ENCODE results near the gene CELSR1. TPM values are rescaled to one million over a fixed set of nuclear protein-coding genes. Genes with fewer than 3 reads are reported as not detected.

CELSR1 gene
- total and polyA plus RNA-seq, 2 donors from 2014 or later, result 15.7 to 49.9 TPM

DNA sequence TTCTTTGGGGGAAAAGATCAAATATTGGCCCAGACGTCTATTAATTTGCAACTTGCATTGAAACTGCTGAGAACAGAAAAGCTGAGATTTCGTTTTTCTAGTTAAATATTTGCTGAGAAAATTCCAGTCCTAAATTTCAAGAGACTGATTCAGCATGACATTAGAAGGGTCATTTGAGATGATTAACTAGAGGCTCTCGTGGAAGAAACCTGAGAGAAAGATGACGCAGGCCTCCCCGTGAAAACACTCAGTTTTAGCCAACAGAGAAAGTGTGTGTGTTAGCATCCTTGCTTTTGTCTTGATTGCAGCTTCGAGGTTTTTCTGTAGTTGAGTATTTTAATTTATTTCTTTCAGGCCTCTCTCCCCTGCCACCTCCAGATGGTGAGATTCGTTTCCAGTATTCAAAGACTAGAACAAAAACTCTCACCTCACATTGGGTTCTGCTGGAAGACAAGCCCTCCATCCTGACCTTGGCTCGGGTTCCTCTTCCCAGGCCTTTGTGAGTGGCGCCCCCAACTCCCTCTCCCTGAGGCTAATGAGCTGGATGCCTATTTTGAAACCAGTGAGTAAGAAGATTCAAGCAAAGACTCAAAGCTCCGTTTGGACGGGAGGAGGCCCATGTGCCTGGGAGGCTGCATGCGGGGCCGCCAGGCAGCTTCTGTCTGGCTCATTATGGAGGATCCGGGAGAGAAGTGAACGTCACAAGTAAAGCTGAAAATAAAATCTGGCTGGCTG lies 52.4 kb downstream of the CELSR1 start:
- Histone ChIP-seq H3K27ac (ENCODE audit: low read depth in 2 of 2, low read length in 2 of 2) (peak overlapping the region; percentile 83 to 87), H3K9me3 (ENCODE audit: control insufficient read depth in 2 of 3, insufficient read depth in 1 of 3, low read length in 3 of 3) (peaks cover 0 to 7% (median 3%) of the 10 kb centered on the region in 3 donors), H3K36me3 (ENCODE audit: control insufficient read depth in 2 of 3, insufficient read depth in 3 of 3, low read length in 3 of 3) (no peaks in the 10 kb centered on the region), H3K9ac (ENCODE audit: low read length in 3 of 3) (no peak overlapping the region), H3K4me3 (ENCODE audit: low read length in 3 of 3) (peak overlapping the region in 1 of 3 donors; percentile 18), H3K4me1 (ENCODE audit: control insufficient read depth in 2 of 3, insufficient read depth in 2 of 3, low read depth in 1 of 3, low read length in 3 of 3) (peaks cover 0 to 22% (median 15%) of the 10 kb centered on the region in 3 donors), H3K27me3 (ENCODE audit: control insufficient read depth, insufficient read depth, low read length) (no peaks in the 10 kb centered on the region)
- FAIRE-seq (peak; percentile 67), DNase-seq (peak in 3 of 5 donors; percentile 41 to 74 (median 72))
- TF ChIP-seq, protein P1, sequence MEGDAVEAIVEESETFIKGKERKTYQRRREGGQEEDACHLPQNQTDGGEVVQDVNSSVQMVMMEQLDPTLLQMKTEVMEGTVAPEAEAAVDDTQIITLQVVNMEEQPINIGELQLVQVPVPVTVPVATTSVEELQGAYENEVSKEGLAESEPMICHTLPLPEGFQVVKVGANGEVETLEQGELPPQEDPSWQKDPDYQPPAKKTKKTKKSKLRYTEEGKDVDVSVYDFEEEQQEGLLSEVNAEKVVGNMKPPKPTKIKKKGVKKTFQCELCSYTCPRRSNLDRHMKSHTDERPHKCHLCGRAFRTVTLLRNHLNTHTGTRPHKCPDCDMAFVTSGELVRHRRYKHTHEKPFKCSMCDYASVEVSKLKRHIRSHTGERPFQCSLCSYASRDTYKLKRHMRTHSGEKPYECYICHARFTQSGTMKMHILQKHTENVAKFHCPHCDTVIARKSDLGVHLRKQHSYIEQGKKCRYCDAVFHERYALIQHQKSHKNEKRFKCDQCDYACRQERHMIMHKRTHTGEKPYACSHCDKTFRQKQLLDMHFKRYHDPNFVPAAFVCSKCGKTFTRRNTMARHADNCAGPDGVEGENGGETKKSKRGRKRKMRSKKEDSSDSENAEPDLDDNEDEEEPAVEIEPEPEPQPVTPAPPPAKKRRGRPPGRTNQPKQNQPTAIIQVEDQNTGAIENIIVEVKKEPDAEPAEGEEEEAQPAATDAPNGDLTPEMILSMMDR (IDR thresholded peaks at IDR 0.05; ENCODE audit: borderline replicate concordance, extremely low read depth, insufficient read depth), result no peak
- intact Hi-C loops (cut with DNase I), result no loop called here

DNA sequence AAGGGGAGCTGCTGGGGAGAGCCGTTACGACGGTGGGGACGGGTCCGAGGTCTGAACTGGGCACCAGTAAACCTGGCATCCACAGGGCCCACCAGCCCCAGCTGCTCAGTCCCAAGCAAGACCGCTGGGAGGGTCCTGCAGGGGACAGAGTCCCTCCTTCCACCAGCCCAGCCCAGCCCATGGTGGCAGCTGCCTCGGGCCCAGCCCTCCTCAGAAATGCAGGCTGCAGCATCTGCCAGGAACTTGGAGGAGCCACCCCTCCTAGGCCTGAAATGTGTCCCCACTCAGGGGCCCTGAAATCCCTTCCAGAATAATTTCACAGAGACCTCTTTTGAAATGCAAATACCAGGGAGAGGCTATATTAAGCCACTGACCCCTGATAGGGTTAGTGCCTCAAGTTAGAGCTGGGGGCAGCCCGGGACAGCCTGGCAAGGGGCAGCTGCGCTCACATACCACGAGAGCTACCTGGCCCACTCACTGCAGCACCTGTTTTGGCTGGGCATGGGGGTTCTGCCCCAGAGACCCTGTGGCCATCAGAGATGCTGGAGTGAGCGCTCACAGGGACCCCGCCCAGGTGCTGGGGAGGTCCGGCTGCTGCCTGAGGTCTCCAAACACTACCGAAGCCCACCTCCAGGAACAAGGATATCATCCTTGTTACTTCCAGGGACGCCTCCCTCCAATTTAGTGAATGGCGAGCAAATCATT lies 53.1 kb downstream of the CELSR1 start:
- TF ChIP-seq, protein P1 (IDR thresholded peaks at IDR 0.05; ENCODE audit: borderline replicate concordance, extremely low read depth, insufficient read depth), result no peak
- Histone ChIP-seq H3K36me3 (ENCODE audit: control insufficient read depth in 2 of 3, insufficient read depth in 3 of 3, low read length in 3 of 3) (no peaks in the 10 kb centered on the region), H3K9me3 (ENCODE audit: control insufficient read depth in 2 of 3, insufficient read depth in 1 of 3, low read length in 3 of 3) (peaks cover 0 to 7% (median 3%) of the 10 kb centered on the region in 3 donors), H3K27me3 (ENCODE audit: control insufficient read depth, insufficient read depth, low read length) (no peaks in the 10 kb centered on the region), H3K9ac (ENCODE audit: low read length in 3 of 3) (peak overlapping the region in 1 of 3 donors; percentile 20), H3K4me1 (ENCODE audit: control insufficient read depth in 2 of 3, insufficient read depth in 2 of 3, low read depth in 1 of 3, low read length in 3 of 3) (peaks cover 0 to 22% (median 15%) of the 10 kb centered on the region in 3 donors), H3K4me3 (ENCODE audit: low read length in 3 of 3) (peak overlapping the region in 1 of 3 donors; percentile 18), H3K27ac (ENCODE audit: low read depth in 2 of 2, low read length in 2 of 2) (peak overlapping the region; percentile 83 to 87)
- intact Hi-C loops (cut with DNase I), result no loop called here
- DNase-seq, result peak in 2 of 5 donors; percentile 33 to 72
- no peak for FAIRE-seq

DNA sequence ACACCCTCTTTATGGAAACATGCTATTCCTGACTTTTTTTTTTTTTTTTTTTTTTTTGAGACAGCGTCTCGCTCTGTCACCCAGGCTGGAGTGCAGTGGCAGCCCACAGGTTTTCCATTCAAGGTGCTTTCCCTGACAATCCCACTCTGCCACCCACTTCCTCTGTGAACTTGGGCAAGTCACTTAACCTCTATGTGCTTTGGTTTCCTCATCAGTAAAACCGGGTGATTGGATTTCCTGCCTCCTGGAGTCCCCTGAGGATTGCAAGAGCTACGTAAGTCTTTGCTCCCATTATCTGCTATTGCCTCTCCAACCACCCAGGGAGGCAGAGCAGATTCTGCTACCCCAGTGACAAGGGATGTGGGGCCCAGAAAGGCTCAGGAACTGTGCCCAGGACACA lies 54.1 kb downstream of the CELSR1 start:
- Histone ChIP-seq H3K4me1 (ENCODE audit: control insufficient read depth in 2 of 3, insufficient read depth in 2 of 3, low read depth in 1 of 3, low read length in 3 of 3) (peaks cover 0 to 27% (median 18%) of the 10 kb centered on the region in 3 donors), H3K9ac (ENCODE audit: low read length in 3 of 3) (no peak overlapping the region), H3K36me3 (ENCODE audit: control insufficient read depth in 2 of 3, insufficient read depth in 3 of 3, low read length in 3 of 3) (no peaks in the 10 kb centered on the region), H3K27ac (ENCODE audit: low read depth in 2 of 2, low read length in 2 of 2) (peak overlapping the region in 1 of 2 donors; percentile 87), H3K27me3 (ENCODE audit: control insufficient read depth, insufficient read depth, low read length) (no peaks in the 10 kb centered on the region), H3K9me3 (ENCODE audit: control insufficient read depth in 2 of 3, insufficient read depth in 1 of 3, low read length in 3 of 3) (peaks cover 0 to 7% (median 3%) of the 10 kb centered on the region in 3 donors), H3K4me3 (ENCODE audit: low read length in 3 of 3) (no peak overlapping the region)
- TF ChIP-seq, protein P1 (IDR thresholded peaks at IDR 0.05; ENCODE audit: borderline replicate concordance, extremely low read depth, insufficient read depth), result no peak
- intact Hi-C loops (cut with DNase I), result no loop called here
- FAIRE-seq, result no peak
- no peak for DNase-seq

All from kidney (tissue), 14 donors.